GM21528 (cell line): ENCODE data around the gene DBF4.
"Not testable (repeated sequence)": the region's sequence is repeated elsewhere in the genome, so short reads cannot be mapped to it uniquely, and the experiment has no call there.

Experiments used
- ATAC-seq: cut with Tn5 transposase; IDR thresholded peaks from one replicate; pipeline ENCODE4 v1.9.1; 2021; ENCODE audit warnings: mild to moderate bottlenecking, moderate library complexity; ENCODE audit not compliant: unreplicated experiment, low FRiP score

DBF4 gene

GRCh38 chr7:87945926-87946325, 69.6 kb downstream of the DBF4 start:
- not testable (repeated sequence) for ATAC-seq

GRCh38 chr7:87948371-87948770, 72.1 kb downstream of the DBF4 start:
- ATAC-seq = no peak
